Kidney (tissue), 14 donors: ENCODE results near the gene AFG1L. TPM values are rescaled to one million over a fixed set of nuclear protein-coding genes. Genes with fewer than 3 reads are reported as not detected.
A peak's percentile ranks its signal among the peaks of the same experiment; 100 is the strongest.

Source experiments
- DNase-seq, 5 donors: peaks; one replicate each; pipeline ENCODE4 v3.0.0-alpha.2; 2013 to 2020
- FAIRE-seq: peaks from 2 replicates; lab custom pipeline; 2012; peaks lifted over from hg19 to GRCh38; lab: Jason Lieb, UNC
- H3K27ac ChIP-seq, 2 donors: one replicate each; pipeline ENCODE4 v1.7.0; 2013; ENCODE audit warnings: low read depth in 2 of 2, low read length in 2 of 2, inconsistent platforms in 1 of 2
- H3K27me3 ChIP-seq: one replicate; pipeline ENCODE4 v1.7.1; 2013; ENCODE audit warnings: low read length, inconsistent platforms; ENCODE audit not compliant: control insufficient read depth, insufficient read depth
- H3K36me3 ChIP-seq, 3 donors: one replicate each; pipeline versions ENCODE4 v1.7.0 to v1.7.1; 2013; ENCODE audit warnings: low read length in 3 of 3, control low read depth in 1 of 3, inconsistent platforms in 1 of 3; ENCODE audit not compliant: insufficient read depth in 3 of 3, control insufficient read depth in 2 of 3
- H3K4me1 ChIP-seq, 3 donors: one replicate each; pipeline versions ENCODE4 v1.7.0 to v1.7.1; 2013; ENCODE audit warnings: low read length in 3 of 3, inconsistent platforms in 1 of 3, low read depth in 1 of 3; ENCODE audit not compliant: control insufficient read depth in 2 of 3, insufficient read depth in 2 of 3
- H3K4me3 ChIP-seq, 3 donors: one replicate each; pipeline versions ENCODE4 v1.7.0 to v1.8.1; 2013; ENCODE audit warnings: low read length in 3 of 3, control low read depth in 1 of 3, inconsistent platforms in 1 of 3
- H3K9ac ChIP-seq, 3 donors: one replicate each; pipeline versions ENCODE4 v1.7.0 to v1.7.1; 2013; ENCODE audit warnings: low read length in 3 of 3, control low read depth in 1 of 3, inconsistent platforms in 1 of 3
- H3K9me3 ChIP-seq, 3 donors: one replicate each; pipeline versions ENCODE4 v1.7.0 to v1.7.1; 2013; ENCODE audit warnings: low read length in 3 of 3, control low read depth in 1 of 3, inconsistent platforms in 1 of 3; ENCODE audit not compliant: control insufficient read depth in 2 of 3, insufficient read depth in 1 of 3
- intact Hi-C: fragments of 100-400 bp; cut with DNase I; formaldehyde crosslinking; loops from one replicate; pipeline ENCODE4 v1.11.1; 2022
- polyA plus RNA-seq: library from polyadenylated mRNA; stranded (reverse); fragments of 350-450 nt; fragmentation: Illumina TruSeq; extraction: RNeasy Lipid Tissue Mini Kit (QIAGEN cat#74804); gene quantifications from one replicate; pipeline ENCODE4 v1.2.3, GENCODE V29; 2014; ENCODE audit warnings: low read depth, low replicate concordance; ENCODE audit not compliant: insufficient read depth
- total RNA-seq: library from RNA; stranded (reverse); fragmentation: NEBNext Ultra II Directional; extraction: Animal tissue kit (Norgen Biotek cat#: 25700); gene quantifications from one replicate; pipeline ENCODE4 v1.2.1, GENCODE V29; 2021
- TF ChIP-seq, protein P1 (sequence below): IDR thresholded peaks from 3 replicates; pipeline ENCODE4 v1.5.1; 2012; ENCODE audit warnings: mild to moderate bottlenecking, moderate library complexity, borderline replicate concordance; ENCODE audit not compliant: insufficient read depth; ENCODE audit errors: extremely low read depth
- donor health status: control.
- donor health status: control.
- donor health status: control.
- donor health status: control.
- donor health status: control.
- donor health status: DM: yes; HTN: yes; CAD: no.
- donor health status: Normal renal cell carcinoma (clear cell type).

The AFG1L gene
- total and polyA plus RNA-seq, 2 donors from 2014 or later = 6.8 to 7.0 TPM

DNA sequence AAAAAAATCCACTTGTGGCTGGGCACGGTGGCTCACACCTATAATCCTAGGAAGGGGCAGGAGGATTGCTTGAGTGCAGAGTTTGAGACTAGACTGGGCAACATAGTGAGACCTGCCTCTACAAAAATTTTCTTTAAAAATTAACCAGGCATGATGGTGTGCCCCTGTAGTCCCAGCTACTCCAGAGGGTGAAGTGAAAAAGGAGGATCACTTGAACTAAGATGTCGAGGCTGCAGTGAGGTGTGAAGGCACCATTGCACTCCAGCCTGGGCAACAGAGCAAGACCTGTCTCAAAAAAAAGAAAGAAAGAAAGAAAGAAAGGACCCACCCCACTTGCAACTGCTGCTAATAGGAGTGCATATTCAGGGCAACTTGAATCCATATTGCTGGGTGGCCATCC, 20.3 kb upstream of the AFG1L start:
- TF ChIP-seq, protein P1, sequence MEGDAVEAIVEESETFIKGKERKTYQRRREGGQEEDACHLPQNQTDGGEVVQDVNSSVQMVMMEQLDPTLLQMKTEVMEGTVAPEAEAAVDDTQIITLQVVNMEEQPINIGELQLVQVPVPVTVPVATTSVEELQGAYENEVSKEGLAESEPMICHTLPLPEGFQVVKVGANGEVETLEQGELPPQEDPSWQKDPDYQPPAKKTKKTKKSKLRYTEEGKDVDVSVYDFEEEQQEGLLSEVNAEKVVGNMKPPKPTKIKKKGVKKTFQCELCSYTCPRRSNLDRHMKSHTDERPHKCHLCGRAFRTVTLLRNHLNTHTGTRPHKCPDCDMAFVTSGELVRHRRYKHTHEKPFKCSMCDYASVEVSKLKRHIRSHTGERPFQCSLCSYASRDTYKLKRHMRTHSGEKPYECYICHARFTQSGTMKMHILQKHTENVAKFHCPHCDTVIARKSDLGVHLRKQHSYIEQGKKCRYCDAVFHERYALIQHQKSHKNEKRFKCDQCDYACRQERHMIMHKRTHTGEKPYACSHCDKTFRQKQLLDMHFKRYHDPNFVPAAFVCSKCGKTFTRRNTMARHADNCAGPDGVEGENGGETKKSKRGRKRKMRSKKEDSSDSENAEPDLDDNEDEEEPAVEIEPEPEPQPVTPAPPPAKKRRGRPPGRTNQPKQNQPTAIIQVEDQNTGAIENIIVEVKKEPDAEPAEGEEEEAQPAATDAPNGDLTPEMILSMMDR = no peak
- no peak overlapping the region for H3K4me3 ChIP-seq
- H3K9me3 ChIP-seq = no peaks in the 10 kb centered on the region
- H3K9ac ChIP-seq = no peak overlapping the region
- no peak for FAIRE-seq
- no peaks in the 10 kb centered on the region for H3K27me3 ChIP-seq
- H3K27ac ChIP-seq = no peak overlapping the region
- DNase-seq = peak in 1 of 5 donors; percentile 9
- intact Hi-C loops = no loop called here
- H3K36me3 ChIP-seq = no peaks in the 10 kb centered on the region
- H3K4me1 ChIP-seq = no peaks in the 10 kb centered on the region

DNA sequence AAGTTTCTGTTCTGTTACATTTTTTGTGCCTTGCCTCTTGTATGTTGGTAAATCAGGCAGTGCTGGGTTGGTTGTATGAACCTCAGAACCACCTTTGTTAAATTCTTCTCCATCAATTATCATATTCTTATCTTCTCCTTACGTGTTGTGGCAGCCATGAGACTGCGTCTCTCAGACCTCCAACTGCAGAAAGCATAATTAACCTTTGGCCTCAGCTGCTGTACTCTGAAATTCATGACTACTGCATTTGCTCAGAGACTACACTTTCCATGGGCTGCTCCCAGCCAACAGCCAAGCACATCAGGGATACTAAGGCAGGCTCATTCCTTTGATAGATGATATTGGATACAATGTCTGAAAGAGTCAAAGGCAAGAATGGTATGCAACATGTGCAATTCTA, 18.9 kb upstream of the AFG1L start:
- Histone ChIP-seq H3K27ac (no peak overlapping the region), H3K9ac (no peak overlapping the region), H3K4me1 (no peaks in the 10 kb centered on the region), H3K36me3 (no peaks in the 10 kb centered on the region), H3K9me3 (no peaks in the 10 kb centered on the region), H3K27me3 (no peaks in the 10 kb centered on the region), H3K4me3 (no peak overlapping the region)
- FAIRE-seq (no peak), DNase-seq (no peak)
- TF ChIP-seq, protein P1 = no peak
- intact Hi-C loops = no loop called here

DNA sequence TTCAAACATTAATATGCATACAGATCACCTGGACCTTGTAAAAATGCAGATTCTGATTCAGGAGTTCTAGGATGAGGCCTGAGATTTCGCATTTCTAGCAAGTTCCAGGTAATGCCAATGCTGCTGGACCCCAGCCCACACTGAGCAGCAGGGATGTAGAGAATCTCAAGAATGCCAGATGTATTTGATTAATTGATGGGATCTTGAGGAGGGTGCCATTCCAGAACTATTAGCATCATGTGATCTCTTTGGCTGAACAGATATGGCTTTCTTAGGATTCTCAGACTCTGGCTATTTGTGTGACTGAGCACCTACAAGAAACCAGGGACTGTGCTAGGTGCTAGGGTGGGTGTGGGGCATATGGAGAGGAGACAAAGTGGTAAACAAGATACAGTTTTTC, 17.6 kb upstream of the AFG1L start:
- intact Hi-C loops = no loop called here
- Histone ChIP-seq H3K9me3 (no peaks in the 10 kb centered on the region), H3K4me1 (no peaks in the 10 kb centered on the region), H3K27ac (no peak overlapping the region), H3K27me3 (no peaks in the 10 kb centered on the region), H3K4me3 (no peak overlapping the region), H3K9ac (no peak overlapping the region), H3K36me3 (no peaks in the 10 kb centered on the region)
- DNase-seq = no peak
- FAIRE-seq = no peak
- TF ChIP-seq, protein P1 = no peak

DNA sequence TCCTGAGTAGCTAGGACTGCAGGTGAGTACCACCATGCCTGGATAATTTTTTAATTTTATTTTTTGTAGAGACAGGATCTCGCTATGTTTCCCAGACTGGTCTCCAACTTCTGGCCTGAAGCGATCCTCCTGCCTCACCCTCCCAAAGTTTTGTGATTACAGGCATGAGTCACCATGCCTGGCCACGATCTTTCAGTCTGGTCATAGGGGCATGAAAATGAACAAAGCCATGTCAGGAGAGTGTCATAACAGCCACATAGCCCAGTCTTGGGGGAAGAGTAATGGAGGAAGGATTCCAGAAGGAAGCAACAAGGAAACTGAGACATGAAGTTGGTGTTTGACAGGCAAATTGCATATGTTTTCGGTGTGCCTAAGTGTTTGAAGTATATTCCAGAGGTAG, 17.0 kb upstream of the AFG1L start:
- FAIRE-seq (no peak), DNase-seq (no peak)
- Histone ChIP-seq H3K27ac (no peak overlapping the region), H3K27me3 (no peaks in the 10 kb centered on the region), H3K36me3 (no peaks in the 10 kb centered on the region), H3K9me3 (no peaks in the 10 kb centered on the region), H3K9ac (no peak overlapping the region), H3K4me3 (no peak overlapping the region), H3K4me1 (no peaks in the 10 kb centered on the region)
- TF ChIP-seq, protein P1 = no peak
- intact Hi-C loops = no loop called here
